ENCODE measurements around the gene PDE1C. TPM values are rescaled to one million over a fixed set of nuclear protein-coding genes. Genes with fewer than 3 reads are reported as not detected.

Gene PDE1C
- total and polyA plus RNA-seq, 2 experiments from 2014 or later = 0.38 to 2.3 TPM

- Histone ChIP-seq H3K27ac (no peak overlapping the region), H3K27me3 (no peaks in the 10 kb centered on the region), H3K36me3 (no peaks in the 10 kb centered on the region), H3K4me3 (no peak overlapping the region), H3K4me1 (ENCODE audit: low read depth) (no peaks in the 10 kb centered on the region), H3K9me3 (ENCODE audit: low read depth) (no peaks in the 10 kb centered on the region)
- DNase-seq (ENCODE audit: low read depth in 1 of 2, low spot score in 1 of 2) = no peak
- no peak for TF ChIP-seq CTCF (IDR thresholded peaks at IDR 0.05; ENCODE audit: low read depth, low read length)
Observed at GRCh38 chr7:31828520-31828919, 241.7 kb downstream of the PDE1C start.

DNA sequence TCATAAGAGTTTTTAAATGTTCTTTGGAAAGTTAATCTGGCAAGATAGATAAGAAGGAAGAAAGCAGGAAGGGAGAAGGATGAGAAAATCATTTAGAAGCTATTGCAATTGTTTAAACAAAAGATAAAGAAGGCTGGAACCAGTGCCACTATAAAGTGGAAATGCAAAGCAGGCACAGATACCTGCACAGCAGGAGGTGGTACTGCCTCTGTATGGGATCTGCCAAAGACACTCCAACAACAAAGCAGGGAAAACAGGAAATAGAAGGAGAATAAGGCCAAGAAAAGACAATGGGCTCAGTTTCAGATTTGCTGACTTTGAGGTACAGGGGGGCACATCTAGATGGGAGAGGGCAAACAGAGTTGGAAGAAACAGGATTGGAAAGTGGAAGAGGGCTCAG lies 244.6 kb downstream of the PDE1C start:
- no peaks in the 10 kb centered on the region for H3K9me3 ChIP-seq (ENCODE audit: low read depth)
- H3K4me1 ChIP-seq (ENCODE audit: low read depth) = no peaks in the 10 kb centered on the region
- H3K27ac ChIP-seq = no peak overlapping the region
- DNase-seq (ENCODE audit: low read depth in 1 of 2, low spot score in 1 of 2) = no peak
- TF ChIP-seq CTCF (IDR thresholded peaks at IDR 0.05; ENCODE audit: low read depth, low read length) = no peak
- no peaks in the 10 kb centered on the region for H3K36me3 ChIP-seq
- no peaks in the 10 kb centered on the region for H3K27me3 ChIP-seq
- no peak overlapping the region for H3K4me3 ChIP-seq

GRCh38 chr7:31819031-31819430 lies 251.2 kb downstream of the PDE1C start:
- Histone ChIP-seq H3K27me3 (no peaks in the 10 kb centered on the region), H3K27ac (no peak overlapping the region), H3K4me3 (no peak overlapping the region), H3K36me3 (no peaks in the 10 kb centered on the region), H3K4me1 (ENCODE audit: low read depth) (no peaks in the 10 kb centered on the region), H3K9me3 (ENCODE audit: low read depth) (no peaks in the 10 kb centered on the region)
- no peak for DNase-seq (ENCODE audit: low read depth in 1 of 2, low spot score in 1 of 2)
- TF ChIP-seq CTCF (IDR thresholded peaks at IDR 0.05; ENCODE audit: low read depth, low read length) = no peak

DNA sequence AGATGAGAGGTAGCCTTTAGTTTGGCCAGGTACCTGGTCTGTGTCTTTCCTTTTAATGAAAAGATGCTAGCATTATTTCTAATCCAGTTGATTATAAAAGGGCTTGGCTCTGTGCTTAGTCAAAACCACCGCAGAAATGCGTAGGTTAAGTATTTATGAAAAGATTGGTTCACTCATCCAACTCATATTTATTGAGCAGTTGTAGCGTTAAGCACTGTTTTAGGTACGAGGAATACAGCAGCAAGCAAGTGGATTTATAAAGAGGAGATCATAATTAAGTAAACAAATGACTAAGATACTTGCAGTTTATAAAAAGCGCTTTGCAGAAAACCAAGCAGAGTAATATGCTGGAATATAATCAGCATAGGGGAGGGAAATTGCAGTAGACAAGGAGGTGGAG lies 253.4 kb downstream of the PDE1C start:
- H3K9me3 ChIP-seq (ENCODE audit: low read depth) = no peaks in the 10 kb centered on the region
- no peak for TF ChIP-seq CTCF (IDR thresholded peaks at IDR 0.05; ENCODE audit: low read depth, low read length)

GRCh38 chr7:31815796-31816195 lies 254.4 kb downstream of the PDE1C start:
- H3K9me3 ChIP-seq (ENCODE audit: low read depth) = no peaks in the 10 kb centered on the region
- H3K4me1 ChIP-seq (ENCODE audit: low read depth) = no peaks in the 10 kb centered on the region
- no peak for TF ChIP-seq CTCF (IDR thresholded peaks at IDR 0.05; ENCODE audit: low read depth, low read length)
- H3K27me3 ChIP-seq = no peaks in the 10 kb centered on the region
- no peaks in the 10 kb centered on the region for H3K36me3 ChIP-seq
- no peak overlapping the region for H3K27ac ChIP-seq
- DNase-seq (ENCODE audit: low read depth in 1 of 2, low spot score in 1 of 2) = no peak
- no peak overlapping the region for H3K4me3 ChIP-seq

More for the DNA sequence above, 253.4 kb downstream of the PDE1C start:
- no peaks in the 10 kb centered on the region for H3K4me1 ChIP-seq (ENCODE audit: low read depth)
- no peaks in the 10 kb centered on the region for H3K36me3 ChIP-seq
- H3K4me3 ChIP-seq = no peak overlapping the region
- no peak for DNase-seq (ENCODE audit: low read depth in 1 of 2, low spot score in 1 of 2)
- no peak overlapping the region for H3K27ac ChIP-seq
- H3K27me3 ChIP-seq = no peaks in the 10 kb centered on the region

DNA sequence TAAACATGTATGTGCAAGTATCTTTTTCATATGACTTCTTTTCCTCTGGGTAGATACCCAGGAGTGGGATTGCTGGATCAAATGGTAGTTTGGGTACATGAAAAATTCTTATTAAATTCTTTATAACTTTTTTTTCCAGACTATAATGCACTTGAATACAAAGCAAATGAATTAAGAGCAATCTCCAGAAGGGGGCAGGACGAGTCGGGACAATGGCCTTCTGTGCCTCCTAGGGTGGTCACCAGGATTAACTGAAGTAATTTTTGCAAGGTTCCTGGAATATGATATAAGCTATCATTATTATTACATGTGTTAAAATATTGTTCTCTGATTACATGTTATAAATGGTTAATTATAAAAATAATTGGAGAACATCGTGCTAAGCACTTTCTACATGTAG lies 256.0 kb downstream of the PDE1C start:
- H3K36me3 ChIP-seq = no peaks in the 10 kb centered on the region
- no peak overlapping the region for H3K4me3 ChIP-seq
- H3K27me3 ChIP-seq = no peaks in the 10 kb centered on the region
- H3K27ac ChIP-seq = no peak overlapping the region
- peak; percentile 20 to 34 for DNase-seq (ENCODE audit: low read depth in 1 of 2, low spot score in 1 of 2)
- H3K4me1 ChIP-seq (ENCODE audit: low read depth) = no peaks in the 10 kb centered on the region
- H3K9me3 ChIP-seq (ENCODE audit: low read depth) = no peaks in the 10 kb centered on the region
- TF ChIP-seq CTCF (IDR thresholded peaks at IDR 0.05; ENCODE audit: low read depth, low read length) = peak; percentile 14

Data from cardiac muscle cell (in vitro differentiated cells and primary cell).